GM12878 (cell line): ENCODE results near the gene ZNF408. TPM values are rescaled to one million over a fixed set of nuclear protein-coding genes. Genes with fewer than 3 reads are reported as not detected.

ENCODE experiments used
- BCL11A ChIP-seq: IDR thresholded peaks from 2 replicates; pipeline ENCODE4 v1.6.1; 2011; ENCODE audit warnings: low read depth, low read length
- BHLHE40 ChIP-seq, 2 experiments: fragments of 450-650 bp in 1 of 2; IDR thresholded peaks; 2 replicates each; pipeline ENCODE4 v1.6.1; 2011 to 2017; ENCODE audit warnings: low read depth in 2 of 2, borderline replicate concordance in 1 of 2, improper control_type of control experiment in 1 of 2, low read length in 1 of 2, mild to moderate bottlenecking in 1 of 2
- CBX5 ChIP-seq: sonication (generic); IDR thresholded peaks from 2 replicates; pipeline ENCODE4 v1.6.1; 2016; ENCODE audit warnings: low read depth, moderate library complexity, mild to moderate bottlenecking, inconsistent platforms
- CEBPB ChIP-seq, 2 experiments: fragments of 150-350 bp in 1 of 2; IDR thresholded peaks; 2 replicates each; pipeline ENCODE4 v1.6.1; 2012 to 2014; ENCODE audit warnings: low read depth in 2 of 2, low read length in 2 of 2, borderline replicate concordance in 1 of 2, inconsistent platforms in 1 of 2
- CREB1 ChIP-seq: IDR thresholded peaks from 2 replicates; pipeline ENCODE4 v1.6.1; 2012; ENCODE audit warnings: low read depth, mild to moderate bottlenecking, inconsistent platforms
- E2F8 ChIP-seq: fragments of 450-650 bp; IDR thresholded peaks from 2 replicates; pipeline ENCODE4 v1.6.1; 2018; ENCODE audit warnings: mild to moderate bottlenecking, low read depth, moderate library complexity; ENCODE audit not compliant: partially characterized antibody
- ELK1 ChIP-seq: IDR thresholded peaks from 2 replicates; pipeline ENCODE4 v1.6.1; 2012; ENCODE audit warnings: low read depth, low read length, improper control_type of control experiment
- ESRRA ChIP-seq: IDR thresholded peaks from 2 replicates; pipeline ENCODE4 v1.6.1; 2012; ENCODE audit warnings: mild to moderate bottlenecking, low read length, improper control_type of control experiment
- FOS ChIP-seq: IDR thresholded peaks from 3 replicates; pipeline ENCODE4 v1.6.1; 2011; ENCODE audit warnings: borderline replicate concordance; ENCODE audit not compliant: insufficient read length; ENCODE audit errors: extremely low read depth
- FOXK2 ChIP-seq: fragments of 450-650 bp; IDR thresholded peaks from 2 replicates; pipeline ENCODE4 v1.6.1; 2017; ENCODE audit warnings: mild to moderate bottlenecking, moderate library complexity
- MXI1 ChIP-seq: fragments of 150-350 bp; IDR thresholded peaks from 2 replicates; pipeline ENCODE4 v1.6.1; 2011; ENCODE audit warnings: low read depth, mild to moderate bottlenecking, inconsistent platforms, low read length, improper control_type of control experiment
- NR2F1 ChIP-seq: fragments of 450-650 bp; conservative IDR thresholded peaks from 2 replicates; pipeline ENCODE4 v1.6.1; 2017; ENCODE audit warnings: mild to moderate bottlenecking
- POU2F2 ChIP-seq: IDR thresholded peaks from 3 replicates; pipeline ENCODE4 v1.6.1; 2011; ENCODE audit warnings: low read depth, mild to moderate bottlenecking, low read length, borderline replicate concordance
- SMAD5 ChIP-seq: IDR thresholded peaks from 2 replicates; pipeline ENCODE4 v1.6.1; 2016; ENCODE audit warnings: antibody characterized with exemption, low read depth
- SMC3 ChIP-seq: IDR thresholded peaks from 2 replicates; pipeline ENCODE4 v1.6.1; 2011; ENCODE audit warnings: low read length, improper control_type of control experiment, borderline replicate concordance
- STAT1 ChIP-seq: fragments of 450-650 bp; conservative IDR thresholded peaks from 2 replicates; pipeline ENCODE4 v1.6.1; 2014; ENCODE audit warnings: antibody characterized with exemption, mild to moderate bottlenecking
- SUZ12 ChIP-seq: fragments of 200-600 bp; sonication (generic); IDR thresholded peaks from one replicate; pipeline ENCODE4 v1.6.1; 2018; ENCODE audit warnings: antibody characterized with exemption, mild to moderate bottlenecking; ENCODE audit not compliant: unreplicated experiment
- ZNF274 ChIP-seq: IDR thresholded peaks from one replicate; pipeline ENCODE4 v1.8.0; 2011; ENCODE audit not compliant: insufficient read length, insufficient read depth
- ZNF384 ChIP-seq: IDR thresholded peaks from 2 replicates; pipeline ENCODE4 v1.6.1; 2012; ENCODE audit warnings: low read depth, mild to moderate bottlenecking, low read length, improper control_type of control experiment, borderline replicate concordance
- ZSCAN29 ChIP-seq: fragments of 450-650 bp; IDR thresholded peaks from 2 replicates; pipeline ENCODE4 v1.6.1; 2017; ENCODE audit warnings: mild to moderate bottlenecking, moderate library complexity
- polyA plus RNA-seq, 11 experiments: library from polyadenylated mRNA; depleted of rRNA in 4 of 11; unstranded in 6 of 11; stranded (reverse) in 5 of 11; fragments of >200 nt; fragmentation: Nextera tagmentation in 4 of 11; fragmentation: Illumina TruSeq in 1 of 11; extraction: Ambion mirVana in 4 of 11; extraction: Trizol in 1 of 11; gene quantifications; 1 replicate in 1 of 11; 2 replicates in 10 of 11; pipeline versions ENCODE4 v1.2.1 to v1.2.3, GENCODE V29; 2011 to 2016; ENCODE audit warnings: inconsistent platforms in 2 of 11, missing spikeins in 2 of 11, low read depth in 1 of 11
- total RNA-seq, 4 experiments: library from RNA; depleted of rRNA in 3 of 4; stranded (reverse); fragments of >200 nt in 3 of 4; fragmentation: Illumina TruSeq in 1 of 4; extraction: Trizol in 1 of 4; gene quantifications; 2 replicates each; pipeline versions ENCODE4 v1.2.1 to v1.2.3, GENCODE V29; 2013 to 2021
- TF ChIP-seq, protein P1 (sequence below): IDR thresholded peaks from 2 replicates; pipeline ENCODE4 v1.6.1; 2012; ENCODE audit warnings: low read length, inconsistent platforms
- TF ChIP-seq, protein P2 (sequence below): IDR thresholded peaks from 2 replicates; pipeline ENCODE4 v1.6.1; 2011; ENCODE audit warnings: mild to moderate bottlenecking, low read depth, low read length, moderate library complexity; ENCODE audit not compliant: insufficient replicate concordance

ZNF408 gene
- total and polyA plus RNA-seq, 10 of the 15 experiments (the other 5 are each of a cell fraction or from before 2014, with no cell fraction given) = 0.19 to 11.3 (median 7.2) TPM

DNA sequence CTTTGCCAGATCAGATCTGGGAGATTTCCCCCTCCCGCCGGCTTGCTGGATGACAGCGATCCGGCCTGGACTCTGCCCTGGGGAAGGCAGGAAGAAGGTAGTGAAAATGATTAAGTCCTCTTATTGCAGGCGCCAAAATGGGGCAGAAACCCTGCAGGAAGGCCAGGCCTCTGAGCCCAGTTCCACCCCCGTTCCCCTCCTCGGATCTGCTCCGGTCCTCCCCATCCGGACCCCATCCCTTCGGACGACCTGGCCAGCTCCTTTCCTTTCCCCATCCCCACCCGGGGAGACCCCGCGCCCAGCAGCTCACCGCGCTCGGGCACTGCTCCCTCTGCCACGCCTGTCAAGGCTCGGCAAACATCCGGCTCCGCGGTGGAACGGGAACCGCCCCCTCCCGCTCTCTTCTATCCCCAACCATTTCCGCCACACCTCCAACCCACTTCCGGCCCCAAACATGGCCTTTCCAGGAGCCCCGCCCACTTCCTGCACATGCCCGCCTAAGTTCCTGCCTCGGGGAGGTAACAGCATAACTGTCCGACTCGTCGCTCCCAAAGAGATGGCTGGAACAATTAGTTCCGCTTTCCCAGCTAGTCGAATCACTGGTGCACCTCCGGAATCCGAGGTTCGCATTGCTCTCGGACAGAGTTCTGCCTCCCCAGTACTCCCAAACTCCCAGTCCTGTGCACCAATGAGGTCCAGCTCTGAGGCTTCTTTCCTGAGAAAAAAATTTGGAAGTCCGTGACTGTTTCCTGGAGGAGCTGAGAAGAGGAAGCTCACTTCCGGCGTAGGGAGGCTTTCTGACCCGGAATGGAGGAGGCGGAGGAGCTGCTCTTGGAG is at the start of gene ZNF408, which contains the start of gene ARHGAP1 (continued):
- TF ChIP-seq MXI1 (peak; percentile 86), BHLHE40 (IDR thresholded peaks at IDR 0.05; ENCODE audit: borderline replicate concordance in 1 of 2, low read depth in 2 of 2, low read length in 1 of 2) (peak; percentile 80 to 86), ELK1 (peak; percentile 100), CEBPB (IDR thresholded peaks at IDR 0.05; ENCODE audit: borderline replicate concordance in 1 of 2, low read depth in 2 of 2, low read length in 2 of 2) (no peak), ZNF274 (no peak), FOXK2 (peak; percentile 84), BCL11A (no peak), ESRRA (no peak), CREB1 (peak; percentile 67), SMC3 (no peak), CBX5 (no peak), STAT1 (peak; percentile 99), ZSCAN29 (peak; percentile 84; the same call in 1 of the 2 replicates), SUZ12 (no peak), POU2F2 (peak; percentile 66), FOS (no peak), SMAD5 (peak; percentile 51; the same call in 1 of the 2 replicates), ZNF384 (no peak), E2F8 (peak; percentile 99), NR2F1 (peak; percentile 90)
- TF ChIP-seq, protein P1, sequence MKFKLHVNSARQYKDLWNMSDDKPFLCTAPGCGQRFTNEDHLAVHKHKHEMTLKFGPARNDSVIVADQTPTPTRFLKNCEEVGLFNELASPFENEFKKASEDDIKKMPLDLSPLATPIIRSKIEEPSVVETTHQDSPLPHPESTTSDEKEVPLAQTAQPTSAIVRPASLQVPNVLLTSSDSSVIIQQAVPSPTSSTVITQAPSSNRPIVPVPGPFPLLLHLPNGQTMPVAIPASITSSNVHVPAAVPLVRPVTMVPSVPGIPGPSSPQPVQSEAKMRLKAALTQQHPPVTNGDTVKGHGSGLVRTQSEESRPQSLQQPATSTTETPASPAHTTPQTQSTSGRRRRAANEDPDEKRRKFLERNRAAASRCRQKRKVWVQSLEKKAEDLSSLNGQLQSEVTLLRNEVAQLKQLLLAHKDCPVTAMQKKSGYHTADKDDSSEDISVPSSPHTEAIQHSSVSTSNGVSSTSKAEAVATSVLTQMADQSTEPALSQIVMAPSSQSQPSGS = no peak
- TF ChIP-seq, protein P2, sequence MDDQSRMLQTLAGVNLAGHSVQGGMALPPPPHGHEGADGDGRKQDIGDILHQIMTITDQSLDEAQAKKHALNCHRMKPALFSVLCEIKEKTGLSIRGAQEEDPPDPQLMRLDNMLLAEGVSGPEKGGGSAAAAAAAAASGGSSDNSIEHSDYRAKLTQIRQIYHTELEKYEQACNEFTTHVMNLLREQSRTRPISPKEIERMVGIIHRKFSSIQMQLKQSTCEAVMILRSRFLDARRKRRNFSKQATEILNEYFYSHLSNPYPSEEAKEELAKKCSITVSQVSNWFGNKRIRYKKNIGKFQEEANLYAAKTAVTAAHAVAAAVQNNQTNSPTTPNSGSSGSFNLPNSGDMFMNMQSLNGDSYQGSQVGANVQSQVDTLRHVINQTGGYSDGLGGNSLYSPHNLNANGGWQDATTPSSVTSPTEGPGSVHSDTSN = peak; percentile 60
